H1 (cell line): ENCODE measurements around the gene GRAMD1C. TPM values are rescaled to one million over a fixed set of nuclear protein-coding genes. Genes with fewer than 3 reads are reported as not detected.

Experiments used
- POLR2AphosphoS5 ChIP-seq: IDR thresholded peaks from 2 replicates; pipeline ENCODE4 v1.6.1; 2011; ENCODE audit warnings: low read depth, low read length
- polyA plus RNA-seq, 7 experiments: library from polyadenylated mRNA; depleted of rRNA in 3 of 7; stranded (reverse) in 5 of 7; unstranded in 2 of 7; fragments of >200 nt in 5 of 7; fragments of 200-250 nt in 2 of 7; gene quantifications; 1 replicate in 5 of 7; 2 replicates in 1 of 7; 4 replicates in 1 of 7; pipeline versions ENCODE4 v1.2.1 to v1.2.3, GENCODE V29; 2011 to 2013; ENCODE audit warnings: missing spikeins in 2 of 7, mixed read lengths in 2 of 7
- total RNA-seq: library from RNA; stranded (reverse); fragmentation: NEBNext Ultra II Directional; extraction: Animal tissue kit (Norgen Biotek cat#: 25700); gene quantifications from 2 replicates; pipeline ENCODE4 v1.2.1, GENCODE V29; 2021

Gene GRAMD1C
- total and polyA plus RNA-seq, 2 of the 8 experiments (the other 6 are each of a cell fraction or from before 2014, with no cell fraction given), result 0.62 to 2.1 TPM

DNA sequence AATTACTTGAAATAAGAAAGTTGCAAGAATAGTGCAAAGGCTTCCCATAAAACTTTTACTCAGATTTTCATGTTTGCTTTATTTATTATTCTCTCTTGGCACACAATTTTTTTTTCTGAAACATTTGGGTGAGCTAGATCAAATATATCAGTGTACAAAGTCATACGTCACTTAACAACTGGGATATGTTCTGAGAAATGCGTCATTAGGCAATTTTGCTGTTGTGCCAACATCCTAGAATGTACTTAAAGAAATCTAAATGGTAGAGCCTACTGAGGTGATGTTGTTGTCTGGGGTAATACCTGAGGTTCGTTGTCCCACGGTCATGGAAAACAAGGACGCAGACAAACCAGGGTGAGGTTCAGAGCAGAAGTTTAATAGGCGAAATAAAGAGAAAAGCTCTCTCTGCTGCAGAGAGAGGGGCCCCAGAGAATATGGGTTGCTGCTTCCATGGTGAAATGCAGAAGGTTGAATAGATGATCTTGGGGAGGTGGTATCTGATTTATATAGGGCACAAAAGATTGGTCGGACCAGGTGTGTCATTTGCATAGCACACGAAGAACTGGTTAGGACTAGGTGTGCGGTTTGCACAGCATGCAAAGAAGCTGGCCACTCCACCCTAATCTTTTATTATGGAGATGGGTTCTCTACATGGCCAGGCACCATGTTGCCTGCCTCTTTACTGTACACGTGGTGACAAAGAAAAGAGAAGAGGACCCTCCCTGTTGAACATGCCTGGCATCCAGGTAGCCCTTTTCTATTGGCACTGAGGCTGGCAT is 8.8 kb upstream of the GRAMD1C start (continued):
- TF ChIP-seq POLR2AphosphoS5, result no peak
